ENCODE data around the gene FCHO1. TPM values are rescaled to one million over a fixed set of nuclear protein-coding genes. Genes with fewer than 3 reads are reported as not detected.

Gene FCHO1
- total RNA-seq, 1 donor from 2014 or later: 0.98 TPM

DNA sequence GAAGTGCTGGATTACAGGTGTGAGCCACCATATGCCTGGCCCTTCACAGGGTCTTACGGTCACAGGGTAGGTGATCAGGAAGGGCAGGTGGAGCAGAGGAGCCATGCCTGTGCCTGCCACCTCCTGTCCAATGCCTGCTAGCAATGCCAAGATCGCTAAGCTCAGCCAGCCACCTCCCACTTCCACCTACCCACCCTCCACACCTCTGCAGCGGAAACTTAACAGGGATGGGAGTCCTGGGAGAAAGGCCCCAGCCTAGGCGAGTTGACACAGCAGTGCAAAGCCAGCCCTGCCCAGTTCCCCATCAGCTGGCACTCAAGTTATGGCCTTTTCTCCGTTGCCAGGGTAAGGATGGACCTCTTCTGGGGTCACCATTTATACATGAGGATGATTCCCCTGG is 15.9 kb upstream of the FCHO1 start:
- Mint-ChIP-seq H3K4me1 (ENCODE audit: low read depth) (no peaks in the 10 kb centered on the region), H3K4me3 (ENCODE audit: low read depth) (no peak overlapping the region), H3K27me3 (no peaks in the 10 kb centered on the region), H3K9me3 (ENCODE audit: low read depth) (peaks cover 5% of the 10 kb centered on the region), H3K36me3 (ENCODE audit: insufficient read depth) (peaks cover 20% of the 10 kb centered on the region), H3K27ac (no peak overlapping the region)
- DNase-seq (ENCODE audit: low spot score, unreplicated experiment): no peak
- TF ChIP-seq, protein P1, sequence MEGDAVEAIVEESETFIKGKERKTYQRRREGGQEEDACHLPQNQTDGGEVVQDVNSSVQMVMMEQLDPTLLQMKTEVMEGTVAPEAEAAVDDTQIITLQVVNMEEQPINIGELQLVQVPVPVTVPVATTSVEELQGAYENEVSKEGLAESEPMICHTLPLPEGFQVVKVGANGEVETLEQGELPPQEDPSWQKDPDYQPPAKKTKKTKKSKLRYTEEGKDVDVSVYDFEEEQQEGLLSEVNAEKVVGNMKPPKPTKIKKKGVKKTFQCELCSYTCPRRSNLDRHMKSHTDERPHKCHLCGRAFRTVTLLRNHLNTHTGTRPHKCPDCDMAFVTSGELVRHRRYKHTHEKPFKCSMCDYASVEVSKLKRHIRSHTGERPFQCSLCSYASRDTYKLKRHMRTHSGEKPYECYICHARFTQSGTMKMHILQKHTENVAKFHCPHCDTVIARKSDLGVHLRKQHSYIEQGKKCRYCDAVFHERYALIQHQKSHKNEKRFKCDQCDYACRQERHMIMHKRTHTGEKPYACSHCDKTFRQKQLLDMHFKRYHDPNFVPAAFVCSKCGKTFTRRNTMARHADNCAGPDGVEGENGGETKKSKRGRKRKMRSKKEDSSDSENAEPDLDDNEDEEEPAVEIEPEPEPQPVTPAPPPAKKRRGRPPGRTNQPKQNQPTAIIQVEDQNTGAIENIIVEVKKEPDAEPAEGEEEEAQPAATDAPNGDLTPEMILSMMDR (IDR thresholded peaks at IDR 0.05; ENCODE audit: unreplicated experiment): no peak

DNA sequence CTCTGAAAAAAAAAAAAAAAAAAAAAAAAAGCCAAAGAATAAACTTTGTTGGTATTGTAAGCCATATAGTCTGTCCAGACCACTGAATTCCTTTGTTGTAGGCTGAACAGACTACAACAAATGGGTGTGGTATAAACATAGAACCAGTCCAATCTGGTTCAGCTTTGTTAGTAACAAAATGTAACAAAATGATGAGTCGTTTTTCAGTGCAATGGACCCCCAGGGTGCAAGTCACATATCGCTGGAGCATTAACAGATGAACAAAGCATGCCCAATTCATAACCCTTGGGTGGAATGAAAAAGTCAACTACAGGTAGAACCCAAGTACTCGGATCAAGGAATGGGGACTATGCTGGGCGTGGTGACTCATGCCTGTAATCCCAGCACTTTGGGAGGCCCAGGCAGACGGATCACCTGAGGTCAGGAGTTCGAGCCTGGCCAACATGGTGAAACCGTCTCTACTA is 13.6 kb upstream of the FCHO1 start:
- Mint-ChIP-seq H3K36me3 (ENCODE audit: insufficient read depth) (peaks cover 7% of the 10 kb centered on the region), H3K9me3 (ENCODE audit: low read depth) (peaks cover 7% of the 10 kb centered on the region), H3K4me3 (ENCODE audit: low read depth) (no peak overlapping the region), H3K27ac (no peak overlapping the region), H3K27me3 (no peaks in the 10 kb centered on the region), H3K4me1 (ENCODE audit: low read depth) (no peaks in the 10 kb centered on the region)
- TF ChIP-seq, protein P1 (IDR thresholded peaks at IDR 0.05; ENCODE audit: unreplicated experiment): no peak
- no peak for DNase-seq (ENCODE audit: low spot score, unreplicated experiment)

DNA sequence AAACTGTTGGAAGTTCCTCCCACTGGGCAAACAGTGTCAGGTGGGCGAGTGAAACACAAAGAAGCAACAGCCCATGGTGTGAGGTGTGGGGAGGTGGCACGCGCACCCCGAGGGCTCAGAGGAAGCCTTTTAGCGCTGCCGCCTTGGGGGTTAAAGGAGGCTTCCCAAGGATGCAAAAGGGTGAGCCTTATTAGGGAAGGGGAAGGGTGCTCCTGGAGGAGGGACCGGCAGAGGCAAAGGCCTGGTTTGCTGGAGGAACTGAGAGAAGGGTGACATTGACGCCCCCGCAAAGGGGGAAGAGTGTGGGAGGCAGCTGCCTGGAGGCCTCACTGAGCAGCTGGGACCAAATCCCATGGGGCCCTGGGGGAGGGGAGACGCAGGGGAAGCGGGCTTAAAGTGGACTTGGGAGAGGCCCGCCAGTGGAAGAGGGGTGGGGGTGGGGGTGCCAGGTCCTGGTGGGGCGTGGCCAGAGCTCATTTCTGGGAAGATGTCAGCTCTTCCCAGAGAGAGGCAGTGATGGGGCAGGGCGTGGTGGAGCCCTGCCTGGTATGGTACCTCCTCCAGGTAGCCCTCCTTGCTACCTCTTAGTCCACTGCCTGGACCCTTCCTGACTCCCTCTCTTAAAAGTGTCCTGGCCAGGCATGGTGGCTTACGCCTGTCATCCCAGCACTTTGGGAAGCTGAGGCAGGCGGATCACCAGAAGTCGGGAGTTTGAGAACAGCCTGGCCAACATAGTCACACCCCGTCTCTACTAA is 12.0 kb upstream of the FCHO1 start:
- Mint-ChIP-seq H3K4me3 (ENCODE audit: low read depth) (no peak overlapping the region), H3K27me3 (no peaks in the 10 kb centered on the region), H3K27ac (no peak overlapping the region), H3K36me3 (ENCODE audit: insufficient read depth) (peaks cover 7% of the 10 kb centered on the region), H3K4me1 (ENCODE audit: low read depth) (no peaks in the 10 kb centered on the region), H3K9me3 (ENCODE audit: low read depth) (peaks cover 7% of the 10 kb centered on the region)
- TF ChIP-seq, protein P1 (IDR thresholded peaks at IDR 0.05; ENCODE audit: unreplicated experiment): no peak
- DNase-seq (ENCODE audit: low spot score, unreplicated experiment): no peak

DNA sequence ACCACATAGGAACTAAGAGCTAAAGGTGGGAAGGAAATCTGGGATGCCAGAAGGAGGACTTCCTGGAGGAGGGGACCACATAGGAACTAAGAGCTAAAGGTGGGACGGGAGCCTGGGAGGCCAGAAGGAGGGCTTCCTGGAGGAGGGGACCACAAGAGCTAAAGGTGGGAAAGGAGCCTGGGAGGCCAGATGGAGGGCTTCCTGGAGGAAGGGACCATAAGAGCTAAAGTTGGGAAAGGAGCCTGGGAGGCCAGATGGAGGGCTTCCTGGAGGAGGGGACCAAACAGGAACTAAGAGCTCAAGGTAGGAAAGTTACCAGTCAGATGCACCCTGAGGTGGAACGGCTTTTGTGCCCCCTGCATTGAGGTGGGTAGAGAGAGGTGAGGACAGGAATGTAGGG is 9.8 kb upstream of the FCHO1 start:
- Mint-ChIP-seq H3K27me3 (peaks cover 3% of the 10 kb centered on the region), H3K4me3 (ENCODE audit: low read depth) (no peak overlapping the region), H3K36me3 (ENCODE audit: insufficient read depth) (peaks cover 5% of the 10 kb centered on the region), H3K27ac (no peak overlapping the region), H3K4me1 (ENCODE audit: low read depth) (no peaks in the 10 kb centered on the region), H3K9me3 (ENCODE audit: low read depth) (peaks cover 7% of the 10 kb centered on the region)
- TF ChIP-seq, protein P1 (IDR thresholded peaks at IDR 0.05; ENCODE audit: unreplicated experiment): no peak
- DNase-seq (ENCODE audit: low spot score, unreplicated experiment): no peak

DNA sequence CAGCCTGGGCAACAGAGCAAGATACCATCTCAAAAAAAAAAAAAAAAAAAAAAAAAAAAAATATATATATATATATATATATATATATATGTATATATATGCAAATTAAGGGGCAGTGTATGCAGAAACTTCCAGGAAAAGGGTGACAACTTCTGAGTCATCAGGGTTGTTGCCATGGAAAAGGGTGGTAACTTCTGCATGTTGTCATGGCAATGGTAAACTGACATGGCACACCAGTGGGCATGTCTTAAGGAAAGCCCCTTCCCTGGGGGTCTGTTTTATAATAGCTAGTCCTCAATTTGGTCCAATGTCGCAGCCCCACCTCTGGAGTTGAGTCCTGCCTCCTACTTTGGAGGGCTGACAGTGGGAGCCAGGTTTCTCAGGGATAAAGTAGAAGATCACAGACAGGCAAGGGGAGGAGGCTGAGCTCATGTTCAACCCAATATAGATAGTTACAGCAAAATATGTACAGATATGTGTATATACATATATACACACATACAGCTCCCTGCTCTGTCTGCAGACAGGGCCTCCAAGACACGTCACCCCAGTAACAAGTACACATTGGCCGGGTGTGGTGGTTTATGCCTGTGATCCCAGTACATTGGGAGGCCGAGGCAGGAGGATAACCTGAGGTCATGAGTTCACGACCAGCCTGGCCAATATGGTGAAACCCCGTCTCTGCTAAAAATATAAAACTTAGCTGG is 7.2 kb upstream of the FCHO1 start:
- Mint-ChIP-seq H3K4me3 (ENCODE audit: low read depth) (no peak overlapping the region), H3K9me3 (ENCODE audit: low read depth) (peaks cover 7% of the 10 kb centered on the region), H3K4me1 (ENCODE audit: low read depth) (no peaks in the 10 kb centered on the region), H3K27ac (no peak overlapping the region), H3K36me3 (ENCODE audit: insufficient read depth) (peaks cover 5% of the 10 kb centered on the region), H3K27me3 (peaks cover 9% of the 10 kb centered on the region)
- TF ChIP-seq, protein P1 (IDR thresholded peaks at IDR 0.05; ENCODE audit: unreplicated experiment): no peak
- no peak for DNase-seq (ENCODE audit: low spot score, unreplicated experiment)
